Stimulated activated CD8-positive, alpha-beta memory T cell treated with anti-CD3 and anti-CD28 coated beads, Interleukin-12 subunit alpha, Interleukin-12 subunit beta, amount 100 ng/mL, for 1 hour (primary cell): ENCODE results near the gene GPLD1.

Experiments
- DNase-seq: peaks from one replicate; pipeline ENCODE4 v3.0.0-alpha.2; 2020; ENCODE audit warnings: low read depth

Gene GPLD1

DNA sequence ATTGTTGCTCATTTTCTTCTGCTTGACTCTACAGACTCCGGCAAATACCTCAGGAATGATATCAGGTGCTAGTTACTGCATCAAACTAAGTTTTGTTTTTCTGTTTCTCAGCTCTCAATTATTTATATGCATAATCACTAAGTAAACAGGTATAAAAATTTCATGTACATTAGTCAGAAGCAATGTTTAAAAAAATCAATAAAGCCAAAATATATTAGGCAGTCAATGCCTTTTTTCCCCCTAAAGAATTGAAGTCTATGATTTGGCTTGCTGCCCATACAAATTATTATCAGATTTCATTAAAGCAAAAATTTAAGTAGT is 107.2 kb downstream of the GPLD1 start:
- DNase-seq = no peak

DNA sequence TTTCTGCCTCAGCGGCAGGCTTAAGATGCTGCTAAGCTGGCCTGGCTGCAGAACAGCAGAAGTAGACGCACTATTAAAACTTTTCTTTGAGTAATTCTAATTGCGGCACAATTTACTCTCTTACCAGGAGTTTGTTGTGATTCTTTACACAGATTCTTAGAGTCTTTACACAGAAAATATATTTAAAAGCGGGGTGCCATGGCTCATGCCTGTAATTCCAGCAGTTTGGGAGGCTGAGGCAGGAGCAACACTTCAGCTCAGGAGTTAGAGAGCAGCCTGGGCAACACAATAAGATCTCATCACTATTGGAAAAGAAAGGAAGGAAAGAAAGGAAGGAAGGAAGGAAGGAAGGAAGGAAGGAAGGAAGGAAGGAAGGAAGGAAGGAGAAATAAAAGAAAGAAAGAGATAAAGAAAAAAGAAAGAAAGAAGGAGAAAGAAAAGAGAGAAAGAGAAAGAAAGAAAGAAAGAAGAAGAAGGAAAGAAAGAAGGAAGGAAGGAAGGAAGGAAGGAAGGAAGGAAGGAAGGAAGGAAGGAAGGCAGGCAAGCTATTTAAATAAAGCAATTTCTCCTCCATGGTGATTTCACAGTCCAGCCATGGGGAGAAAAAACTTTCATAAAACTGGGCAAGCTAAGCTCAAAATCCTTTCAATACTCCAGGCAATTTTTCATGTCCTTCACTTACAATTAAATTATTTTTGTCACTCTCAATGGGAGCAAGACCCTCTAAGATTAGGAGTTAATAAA is 107.7 kb downstream of the GPLD1 start:
- DNase-seq = no peak

DNA sequence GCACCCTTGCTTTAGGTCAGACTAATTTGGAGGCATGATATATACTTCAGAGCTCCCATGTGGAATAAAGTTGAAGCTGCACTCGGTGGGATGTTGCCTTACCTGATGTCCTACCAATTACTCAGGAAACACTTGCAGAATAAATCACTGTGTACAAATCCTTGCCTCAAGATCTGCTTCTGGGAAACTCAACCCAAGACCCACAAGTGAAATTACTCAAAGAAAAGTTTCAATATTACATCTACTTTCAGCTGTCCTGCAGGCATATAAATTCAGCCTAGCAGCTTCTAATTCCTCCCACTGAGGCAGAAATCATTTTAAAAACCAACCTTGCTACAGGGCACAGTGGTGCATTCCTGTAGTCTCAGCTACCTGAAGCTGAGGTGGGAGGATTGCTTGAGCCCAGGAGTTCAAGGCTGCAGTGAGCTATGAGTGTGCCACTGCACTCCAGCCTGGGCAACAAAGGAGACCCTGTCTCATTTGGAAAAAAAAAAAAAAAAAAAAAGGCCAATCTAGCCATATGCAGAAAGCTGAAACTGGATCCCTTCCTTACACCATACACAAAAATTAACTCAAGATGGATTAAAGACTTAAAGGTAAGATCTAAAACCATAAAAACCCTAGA is 110.8 kb downstream of the GPLD1 start:
- no peak for DNase-seq
